Pancreas (tissue), 10 donors: ENCODE data around the gene CHMP2A. TPM values are rescaled to one million over a fixed set of nuclear protein-coding genes. Genes with fewer than 3 reads are reported as not detected.

ENCODE experiments used
- ATAC-seq, 4 donors: fragments of 200-7000 bp; cut with Tn5 transposase; one replicate each; pipeline versions ENCODE4 v1.8.0 to v1.9.1; 2020; ENCODE audit warnings: mild to moderate bottlenecking in 4 of 4, moderate library complexity in 4 of 4
- DNase-seq, 6 donors: peaks; one replicate each; pipeline ENCODE4 v3.0.0-alpha.2; 2020
- FAIRE-seq: peaks from 2 replicates; lab custom pipeline; 2012; peaks lifted over from hg19 to GRCh38; lab: Jason Lieb, UNC
- H3K27ac ChIP-seq, 4 donors: fragments of 200-600 bp; sonication (generic); 1 replicate in 3 of 4; 2 replicates in 1 of 4; pipeline versions ENCODE4 v1.5.0 to v1.8.0; 2020
- H3K27me3 ChIP-seq, 4 donors: fragments of 200-600 bp; one replicate each; pipeline ENCODE4 v1.8.0; 2021
- H3K36me3 ChIP-seq, 3 donors: fragments of 200-600 bp; sonication (generic) in 1 of 3; one replicate each; pipeline versions ENCODE4 v1.5.0 to v1.8.0; 2020 to 2021
- H3K4me1 ChIP-seq, 3 donors: fragments of 200-600 bp; one replicate each; pipeline ENCODE4 v1.8.0; 2021
- H3K4me3 ChIP-seq, 4 donors: fragments of 200-600 bp; sonication (generic) in 2 of 4; one replicate each; pipeline versions ENCODE4 v1.5.0 to v1.8.0; 2020 to 2021
- H3K9me3 ChIP-seq, 4 donors: fragments of 200-600 bp; one replicate each; pipeline ENCODE4 v1.8.0; 2021
- CTCF ChIP-seq, 4 donors: fragments of 200-600 bp; sonication (generic) in 3 of 4; IDR thresholded peaks; one replicate each; pipeline versions ENCODE4 v1.5.0 to v1.8.0; 2021; ENCODE audit warnings: antibody characterized with exemption in 4 of 4
- WGBS, 2 donors: extraction: QIAGEN DNeasy Blood & Tissue Kit; methylation state at CpG; one replicate each; pipeline ENCODE4 v1.1.7; 2013; 5-methylcytosine and 5-hydroxymethylcytosine counted together
- intact Hi-C, 3 donors: fragments of 100-400 bp; cut with DNase I; formaldehyde crosslinking; loops; one replicate each; pipeline versions ENCODE4 v1.11.1 to v1.14.2; 2022
- polyA plus RNA-seq, 2 donors: library from polyadenylated mRNA; stranded (reverse); fragments of 200-250 nt; gene quantifications; one replicate each; pipeline ENCODE4 v1.2.3, GENCODE V29; 2013
- total RNA-seq, 6 donors: library from RNA; stranded (reverse); fragmentation: NEBNext Ultra II Directional in 4 of 6; extraction: Animal tissue kit (Norgen Biotek cat#: 25700) in 4 of 6; gene quantifications; one replicate each; pipeline versions ENCODE4 v1.2.1 to v1.2.4, GENCODE V29; 2021 to 2023
- donor health status: healthy with polysubstance abuse.
- donor health status: DM: no; HTN: no; CAD: no; lungs with moderate emphysema.
- donor health status: DM: no; HTN: no; CAD: no.
- donor health status: control.
- donor health status: control.
- donor health status: Bipolar disorder and iron deficiency.
- donor health status: DM: yes; HTN: yes; CAD: no.
- donor health status: DM: no; HTN: no; CAD: no.
- donor health status: DM: no; HTN: no; CAD: no.
- donor health status: DM: yes; HTN: yes; CAD: no.

Gene CHMP2A
- 10 to 100 TPM; 45.8 to 68.0 (median 58.4) TPM for total RNA-seq
- polyA plus RNA-seq: 100 to 1,000 TPM; 108 to 118 TPM

GRCh38 chr19:58554494-58555368, at the start of gene CHMP2A:
TSS of gene CHMP2A (minus strand) at chr19:58555105. CDS start at chr19:58554212, 893 bp downstream.
- no peak for TF ChIP-seq CTCF (IDR thresholded peaks at IDR 0.05)
- ATAC-seq (peak; percentile 46 to 62 (median 58)), FAIRE-seq (no peak), DNase-seq (peak; percentile 96 to 100 (median 98))
- intact Hi-C loops: no loop called here
- Histone ChIP-seq H3K36me3 (peaks cover 4 to 34% (median 6%) of the 10 kb centered on the region in 3 donors), H3K9me3 (no peaks in the 10 kb centered on the region), H3K27ac (peak within 1 kb of the TSS; percentile 73 to 93 (median 87)), H3K4me1 (peaks cover 11 to 24% (median 13%) of the 10 kb centered on the region in 3 donors), H3K4me3 (peak within 1 kb of the TSS; percentile 63 to 88 (median 72)), H3K27me3 (no peaks in the 10 kb centered on the region)
- 0 to 1% methylated on average over 59 to 69 of the region's 69 CpGs for WGBS, 2 donors

GRCh38 chr19:58586133-58586765, 31.3 kb upstream of the CHMP2A start:
- peak in 1 of 4 donors; percentile 24 for ATAC-seq
- 93% methylated on average over 4 of the region's 4 CpGs for WGBS, 2 donors
- H3K4me1 ChIP-seq: no peaks in the 10 kb centered on the region
- H3K9me3 ChIP-seq: no peaks in the 10 kb centered on the region
- TF ChIP-seq CTCF (IDR thresholded peaks at IDR 0.05): no peak
- peaks cover 0 to 3% (median 0%) of the 10 kb centered on the region in 3 donors for H3K36me3 ChIP-seq
- H3K27ac ChIP-seq: no peak overlapping the region
- H3K27me3 ChIP-seq: no peaks in the 10 kb centered on the region
- DNase-seq: peak in 2 of 6 donors; percentile 14 to 30
- FAIRE-seq: no peak
- H3K4me3 ChIP-seq: no peak overlapping the region
- intact Hi-C loops: no loop called here

- FAIRE-seq: no peak
- Histone ChIP-seq H3K27ac (no peak overlapping the region), H3K4me1 (no peaks in the 10 kb centered on the region), H3K9me3 (no peaks in the 10 kb centered on the region), H3K4me3 (no peak overlapping the region), H3K36me3 (peaks cover 0 to 3% (median 0%) of the 10 kb centered on the region in 3 donors), H3K27me3 (no peaks in the 10 kb centered on the region)
- peak in 1 of 4 donors; percentile 4 for ATAC-seq
- WGBS, 2 donors: 70 to 78% methylated on average over 6 of the region's 6 CpGs
- intact Hi-C loops: no loop called here
- no peak for DNase-seq
- no peak for TF ChIP-seq CTCF (IDR thresholded peaks at IDR 0.05)
Measured at GRCh38 chr19:58585442-58586132, 30.7 kb upstream of the CHMP2A start.

DNA sequence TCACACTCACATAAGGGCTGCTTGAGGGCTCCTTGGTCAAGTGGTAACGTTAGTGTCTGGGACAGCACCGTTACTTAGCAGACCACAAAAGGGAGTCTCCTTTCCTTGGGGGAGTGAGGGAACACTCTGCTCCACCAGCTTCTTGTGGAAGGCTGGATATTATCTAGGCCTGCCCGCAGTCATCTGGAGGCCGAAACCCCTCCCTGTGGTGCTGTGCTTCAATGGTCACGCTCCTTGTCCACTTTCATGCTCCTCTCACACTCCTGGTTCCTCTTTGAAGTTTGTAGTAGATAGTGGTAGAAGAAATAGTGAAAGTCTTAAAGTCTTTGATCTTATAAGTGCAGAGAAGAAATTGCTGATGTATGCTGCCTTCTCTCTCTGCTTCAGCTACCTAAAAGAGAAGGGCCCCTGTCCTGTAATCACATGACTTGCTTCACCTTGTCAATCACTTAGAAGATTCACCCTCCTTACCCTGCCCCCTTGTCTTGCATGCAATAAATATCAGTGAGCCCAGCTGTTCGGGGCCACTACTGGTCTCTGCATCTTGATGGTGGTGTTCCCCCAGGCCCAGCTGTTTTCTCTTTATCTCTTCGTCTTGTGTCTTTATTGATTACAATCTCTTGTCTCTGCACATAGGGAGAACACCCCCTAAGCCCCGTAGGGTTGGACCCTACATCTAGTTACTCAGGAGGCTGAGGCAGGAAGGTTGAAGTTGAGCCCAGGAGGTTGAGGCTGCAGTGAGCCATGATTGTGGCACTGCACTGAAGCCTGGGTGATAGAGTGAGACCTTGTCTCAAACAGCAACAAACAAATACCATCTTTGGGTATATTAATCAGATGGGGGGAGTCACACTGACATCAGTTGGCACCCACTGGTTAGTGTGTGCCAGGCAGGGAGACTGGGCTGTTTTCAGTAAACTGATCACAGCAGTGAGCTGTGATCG, 29.9 kb upstream of the CHMP2A start:
- H3K4me3 ChIP-seq: no peak overlapping the region
- no peak for DNase-seq
- no peak for TF ChIP-seq CTCF (IDR thresholded peaks at IDR 0.05)
- ATAC-seq: no peak
- no peaks in the 10 kb centered on the region for H3K27me3 ChIP-seq
- H3K36me3 ChIP-seq: peaks cover 0 to 3% (median 0%) of the 10 kb centered on the region in 3 donors
- H3K27ac ChIP-seq: no peak overlapping the region
- intact Hi-C loops: no loop called here
- H3K9me3 ChIP-seq: no peaks in the 10 kb centered on the region
- 89 to 91% methylated on average over 9 of the region's 9 CpGs for WGBS, 2 donors
- no peaks in the 10 kb centered on the region for H3K4me1 ChIP-seq
- FAIRE-seq: no peak
